GM19239 (cell line): ENCODE measurements around the gene TEX10.
"Not testable (repeated sequence)": the region's sequence is repeated elsewhere in the genome, so short reads cannot be mapped to it uniquely, and the experiment has no call there.

ENCODE experiments used
- DNase-seq: peaks from one replicate; pipeline ENCODE4 v3.0.0; 2011; ENCODE audit warnings: low spot score; ENCODE audit not compliant: insufficient read length
- FAIRE-seq: peaks from 2 replicates; lab custom pipeline; 2011; peaks lifted over from hg19 to GRCh38; lab: Jason Lieb, UNC

The TEX10 gene

GRCh38 chr9:100352727-100353505 is at the start of gene TEX10:
TSS of gene TEX10 (minus strand) at chr9:100352942. CDS start at chr9:100349363, 3,579 bp downstream.
- FAIRE-seq (peak; percentile 90), DNase-seq (peak; percentile 74)

GRCh38 chr9:100401042-100401441 is 48.3 kb upstream of the TEX10 start:
- FAIRE-seq (no peak), DNase-seq (no peak)

- FAIRE-seq (no peak), DNase-seq (no peak)
Measured at GRCh38 chr9:100397529-100398266, 45.0 kb upstream of the TEX10 start.

GRCh38 chr9:100396769-100397168 is 44.0 kb upstream of the TEX10 start:
- DNase-seq = no peak
- FAIRE-seq = no peak

GRCh38 chr9:100394816-100395215 is 42.1 kb upstream of the TEX10 start:
- DNase-seq (no peak), FAIRE-seq (no peak)

- DNase-seq (no peak), FAIRE-seq (no peak)
Measured at GRCh38 chr9:100394032-100394695, 41.4 kb upstream of the TEX10 start.

GRCh38 chr9:100392989-100393388 is 40.2 kb upstream of the TEX10 start:
- not testable (repeated sequence) for DNase-seq, FAIRE-seq

GRCh38 chr9:100379862-100380261 is 27.1 kb upstream of the TEX10 start:
- no peak for FAIRE-seq

GRCh38 chr9:100377015-100377414 is 24.3 kb upstream of the TEX10 start:
- FAIRE-seq (no peak), DNase-seq (no peak)

More at GRCh38 chr9:100379862-100380261, 27.1 kb upstream of the TEX10 start:
- DNase-seq = no peak

- FAIRE-seq (no peak), DNase-seq (no peak)
Measured at GRCh38 chr9:100375658-100376057, 22.9 kb upstream of the TEX10 start.

- no peak for FAIRE-seq
- no peak for DNase-seq
Measured at GRCh38 chr9:100372648-100373047, 19.9 kb upstream of the TEX10 start.

GRCh38 chr9:100370064-100370723 is 17.5 kb upstream of the TEX10 start:
- no peak for DNase-seq
- FAIRE-seq = no peak

- FAIRE-seq (no peak), DNase-seq (no peak)
Measured at GRCh38 chr9:100368672-100369071, 15.9 kb upstream of the TEX10 start.

- no peak for DNase-seq
- no peak for FAIRE-seq
Measured at GRCh38 chr9:100366121-100366520, 13.4 kb upstream of the TEX10 start.

- FAIRE-seq (no peak), DNase-seq (no peak)
Measured at GRCh38 chr9:100364013-100364412, 11.3 kb upstream of the TEX10 start.

- no peak for FAIRE-seq
- DNase-seq = no peak
Measured at GRCh38 chr9:100359057-100359456, 6.3 kb upstream of the TEX10 start.

GRCh38 chr9:100357501-100357900 is 4.8 kb upstream of the TEX10 start:
- FAIRE-seq (no peak), DNase-seq (no peak)

GRCh38 chr9:100355561-100355960 is 2.8 kb upstream of the TEX10 start:
- FAIRE-seq = peak; percentile 56
- DNase-seq = no peak

GRCh38 chr9:100354121-100354800 is 1.5 kb upstream of the TEX10 start:
- no peak for DNase-seq
- FAIRE-seq = peak; percentile 47

GRCh38 chr9:100352201-100352726 is 478 bp downstream of the TEX10 start:
- FAIRE-seq (peak; percentile 65), DNase-seq (no peak)
